Activated CD4-positive, alpha-beta T cell treated with anti-CD3 and anti-CD28 coated beads, Interleukin-2, Interleukin-6, amounts not matched to agents 100 ng/mL and 50 ng/mL, durations not matched to agents 16 hours and 8 hours (primary cell): Measurements from ENCODE around the gene SOS1.
"Not testable (repeated sequence)": the region's sequence is repeated elsewhere in the genome, so short reads cannot be mapped to it uniquely, and the experiment has no call there.

ENCODE experiments used
- DNase-seq: peaks from one replicate; pipeline ENCODE4 v3.0.0-alpha.2; 2020

Gene SOS1

DNA sequence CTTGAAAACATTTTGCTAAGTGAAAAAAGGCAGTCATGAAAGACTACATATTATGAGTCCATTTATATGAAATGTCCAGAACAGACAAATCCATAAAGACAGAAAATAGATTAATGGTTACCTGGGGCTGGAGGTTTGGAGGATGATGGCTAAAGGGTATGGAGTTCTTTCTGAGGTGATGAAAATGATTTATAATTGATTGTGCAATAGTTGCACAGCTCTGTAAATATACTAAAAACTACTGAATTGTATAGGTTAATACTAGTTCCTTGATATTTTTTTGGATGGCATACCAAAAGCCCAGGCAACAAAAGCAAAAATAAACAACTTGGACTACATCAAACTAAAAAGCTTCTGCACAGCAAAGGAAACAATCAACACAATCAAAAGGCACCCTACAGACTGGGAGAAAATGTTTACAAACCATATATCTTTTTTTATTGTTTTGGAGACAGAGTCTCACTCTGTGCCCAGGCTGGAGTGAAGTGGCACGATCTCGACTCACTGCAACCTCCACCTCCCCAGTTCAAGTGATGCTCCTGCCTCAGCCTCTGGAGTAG lies 21.5 kb downstream of the SOS1 start:
- no peak for DNase-seq

DNA sequence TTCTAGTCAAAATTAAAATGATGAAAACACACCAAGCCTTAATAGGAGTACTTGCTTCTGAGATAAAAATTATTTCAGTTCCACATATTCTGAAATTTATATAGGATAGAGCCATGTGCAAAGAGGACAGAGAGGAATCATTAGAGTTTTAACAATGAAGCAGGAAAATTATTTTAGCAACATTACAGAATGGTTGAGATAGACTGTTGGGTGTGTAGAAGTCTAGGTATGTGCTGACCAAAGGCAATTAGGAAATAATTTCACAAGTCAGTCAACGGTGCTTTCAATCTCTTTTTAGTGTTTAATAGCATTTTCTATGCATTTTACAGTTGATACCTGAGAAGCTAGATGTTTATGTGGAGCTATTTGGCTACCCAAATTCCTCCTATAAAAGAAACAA lies 25.2 kb downstream of the SOS1 start:
- no peak for DNase-seq

DNA sequence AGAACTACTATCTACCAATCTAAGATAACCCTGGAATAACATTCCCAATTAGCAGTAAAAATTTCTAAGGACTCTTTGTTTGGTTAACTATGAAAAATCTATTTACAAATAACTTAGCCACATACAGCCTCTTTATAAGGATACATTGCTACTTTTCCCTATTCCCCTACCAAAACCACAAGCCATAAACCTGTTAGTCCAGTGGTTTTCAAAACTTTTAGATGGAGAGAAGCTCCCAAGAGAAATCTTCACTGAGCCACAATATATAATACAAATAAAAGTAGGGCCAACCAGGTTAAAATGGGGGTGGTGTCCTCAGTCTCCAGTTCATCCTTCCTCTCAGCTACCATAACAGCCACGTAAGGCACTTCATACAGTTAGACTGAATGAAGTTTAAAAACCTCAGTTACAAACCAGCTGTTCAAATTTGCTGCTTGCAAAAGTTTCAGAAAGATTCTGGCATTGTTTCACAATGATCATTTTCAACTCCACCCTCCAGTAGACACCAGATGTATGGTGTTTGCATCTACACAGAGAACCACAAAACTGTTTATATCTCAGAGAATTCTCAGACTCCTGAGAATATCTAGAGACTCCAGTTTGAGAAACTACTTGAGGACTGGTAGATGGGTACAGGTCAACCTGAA lies 26.0 kb downstream of the SOS1 start:
- DNase-seq: no peak

DNA sequence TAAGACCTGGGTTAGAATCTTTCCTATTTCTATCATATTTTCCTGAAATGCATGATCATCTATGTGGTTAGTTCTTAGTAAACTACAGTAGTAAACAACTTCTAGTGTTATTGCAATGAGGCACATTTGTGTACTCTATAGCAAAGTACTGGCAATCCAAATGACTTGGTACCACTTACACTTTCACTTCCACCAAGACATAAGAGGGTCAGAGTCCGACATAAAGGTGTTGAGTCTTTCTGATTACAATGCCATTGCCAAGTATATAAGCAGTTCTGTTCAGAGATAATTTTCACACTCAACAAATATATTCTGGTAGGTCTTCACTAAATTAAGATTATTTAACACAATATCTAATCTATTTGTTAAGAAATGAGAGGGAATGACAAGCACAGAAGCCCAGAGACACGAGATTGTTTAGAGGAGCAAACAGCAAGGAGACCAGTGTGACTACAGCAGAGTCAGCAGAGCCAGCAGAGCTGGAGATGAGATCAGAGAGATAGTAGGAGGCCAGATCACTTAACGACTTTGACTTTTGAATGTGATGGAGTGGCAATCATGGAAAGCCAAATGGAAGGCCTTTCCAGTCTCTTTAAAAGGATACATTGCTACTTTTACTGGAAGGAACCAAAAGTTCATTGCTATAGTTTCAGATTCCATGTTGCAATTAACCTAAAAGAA lies 27.5 kb downstream of the SOS1 start:
- DNase-seq: no peak

DNA sequence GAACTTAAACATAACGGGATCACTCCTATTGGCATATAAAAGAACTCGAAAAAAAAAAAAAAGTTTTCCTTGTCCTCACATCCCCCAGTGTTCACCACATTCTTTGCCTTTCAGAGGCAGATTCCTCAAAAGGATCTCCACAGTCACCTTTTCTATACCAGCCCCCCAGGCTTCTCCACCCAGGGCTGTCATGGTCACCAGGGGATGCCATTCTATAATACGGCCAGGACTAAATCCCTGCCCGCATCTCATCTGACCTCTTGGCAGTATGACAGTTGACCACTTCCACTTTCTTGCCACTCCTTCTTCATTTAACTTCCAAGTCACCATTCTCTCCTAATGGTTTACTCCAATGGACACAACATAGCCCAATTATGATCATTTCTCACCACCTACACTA lies 29.3 kb downstream of the SOS1 start:
- no peak for DNase-seq

DNA sequence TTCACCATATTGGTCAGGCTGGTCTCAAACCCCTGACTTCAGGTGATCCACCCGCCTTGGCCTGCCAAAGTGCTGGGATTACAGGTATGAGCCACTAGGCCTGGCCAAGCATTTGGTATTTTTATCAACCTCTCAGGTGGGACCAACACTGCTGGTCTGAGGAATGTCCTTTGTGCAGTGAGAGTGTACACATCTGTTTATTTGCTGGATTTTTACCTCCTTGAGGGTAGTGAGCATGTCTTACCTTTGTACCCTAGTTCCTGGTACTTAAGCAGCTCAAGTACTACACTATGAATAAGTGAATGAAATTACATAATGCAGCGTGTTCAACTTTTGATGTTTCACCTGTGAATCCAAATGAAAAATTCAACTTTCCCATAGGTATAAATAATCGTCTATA lies 29.8 kb downstream of the SOS1 start:
- DNase-seq: no peak

- no peak for DNase-seq
Observed at GRCh38 chr2:39080152-39080551, 40.7 kb downstream of the SOS1 start.

GRCh38 chr2:39069890-39070465 lies 50.9 kb downstream of the SOS1 start:
- no peak for DNase-seq

DNA sequence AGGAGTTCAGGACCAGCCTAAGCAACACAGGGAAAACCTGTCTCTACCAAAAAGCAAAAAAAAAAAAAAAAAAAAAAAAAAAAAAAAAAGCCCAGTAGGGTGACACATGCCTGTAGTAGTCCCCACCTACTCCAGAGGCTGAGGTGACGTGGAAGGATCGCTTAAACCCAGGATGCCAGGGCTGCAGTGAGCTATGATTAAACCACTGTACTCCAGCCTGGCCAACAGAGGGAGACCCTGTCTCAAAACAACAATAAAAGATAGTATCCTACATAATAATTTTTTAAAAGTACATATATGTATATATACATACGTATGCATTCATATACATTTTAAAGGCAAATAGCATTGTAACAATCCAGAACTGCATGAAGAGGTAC lies 51.7 kb downstream of the SOS1 start:
- peak; percentile 17 for DNase-seq

GRCh38 chr2:39068299-39069135 lies 52.3 kb downstream of the SOS1 start:
- DNase-seq: no peak

GRCh38 chr2:39065616-39066015 lies 55.2 kb downstream of the SOS1 start:
- no peak for DNase-seq

- no peak for DNase-seq
Observed at GRCh38 chr2:39062320-39062719, 58.5 kb downstream of the SOS1 start.

GRCh38 chr2:39061280-39061679 lies 59.6 kb downstream of the SOS1 start:
- DNase-seq: no peak

DNA sequence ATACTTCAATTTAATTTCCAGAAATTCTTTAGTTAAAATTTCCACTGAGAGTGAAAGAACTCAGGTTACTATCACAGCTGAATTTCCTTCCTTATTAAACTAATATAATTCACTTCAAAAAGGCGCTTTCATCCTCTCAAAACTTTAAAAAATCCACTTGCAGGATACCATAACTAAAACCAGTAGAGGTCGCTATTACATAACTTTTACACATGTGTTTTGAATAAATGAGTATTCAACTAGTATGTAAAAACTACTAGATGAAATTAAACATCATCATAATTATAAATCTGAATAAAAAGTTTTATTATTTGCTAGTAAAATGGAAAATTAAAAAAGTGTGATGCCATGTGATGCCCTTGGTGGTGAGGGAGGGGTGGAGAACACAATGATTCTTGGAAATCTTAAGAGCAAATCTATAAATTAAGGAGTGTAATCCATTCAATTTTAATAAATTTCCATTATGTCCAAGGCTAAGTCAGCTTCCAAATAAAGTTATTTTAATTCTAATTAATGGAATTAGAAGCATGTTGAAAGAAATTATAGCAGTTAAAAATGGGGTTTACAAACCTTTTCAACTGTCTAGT lies 61.4 kb downstream of the SOS1 start:
- peak; percentile 66 for DNase-seq

DNA sequence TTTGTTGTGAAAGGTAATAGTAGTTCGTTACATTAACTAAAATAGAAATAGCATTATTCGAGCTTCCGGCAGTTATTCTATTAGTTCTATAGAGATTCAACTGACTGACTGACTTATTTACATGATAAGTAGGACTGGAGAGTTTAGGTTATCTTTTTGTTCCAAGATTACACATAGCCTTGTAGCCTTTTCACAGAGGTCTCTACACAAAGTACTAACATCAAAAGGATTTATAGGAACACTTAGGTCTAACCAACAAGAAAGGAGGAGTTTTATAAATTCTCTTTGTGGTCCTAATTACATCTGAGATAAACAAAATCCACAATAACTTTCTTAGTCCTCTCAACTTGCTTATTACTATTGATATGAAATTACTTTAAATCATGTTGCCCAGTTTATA lies 62.8 kb downstream of the SOS1 start:
- DNase-seq: no peak

GRCh38 chr2:39052665-39053064 lies 68.2 kb downstream of the SOS1 start:
- not testable (repeated sequence) for DNase-seq

GRCh38 chr2:39050109-39050508 lies 70.7 kb downstream of the SOS1 start:
- no peak for DNase-seq

DNA sequence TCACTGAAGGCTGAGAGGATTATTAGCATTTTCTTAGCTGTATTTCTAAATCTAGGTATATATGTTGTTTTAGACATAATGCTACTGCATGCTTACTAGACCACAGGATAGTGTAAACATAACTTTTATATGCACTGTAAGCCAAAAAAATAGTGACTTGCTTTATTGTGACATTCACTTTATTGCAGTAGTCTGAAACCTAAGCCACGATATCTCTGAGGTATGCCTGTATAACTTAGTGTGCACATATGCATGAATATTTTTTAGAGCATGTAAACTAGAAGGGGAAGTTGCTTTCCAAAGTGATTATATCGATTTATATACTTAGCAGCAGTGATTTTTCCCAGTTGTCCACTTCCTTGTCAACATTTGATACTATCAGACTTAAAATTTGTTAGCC lies 81.8 kb downstream of the SOS1 start:
- DNase-seq: no peak

GRCh38 chr2:39033980-39034379 lies 86.9 kb downstream of the SOS1 start:
- DNase-seq: no peak

DNA sequence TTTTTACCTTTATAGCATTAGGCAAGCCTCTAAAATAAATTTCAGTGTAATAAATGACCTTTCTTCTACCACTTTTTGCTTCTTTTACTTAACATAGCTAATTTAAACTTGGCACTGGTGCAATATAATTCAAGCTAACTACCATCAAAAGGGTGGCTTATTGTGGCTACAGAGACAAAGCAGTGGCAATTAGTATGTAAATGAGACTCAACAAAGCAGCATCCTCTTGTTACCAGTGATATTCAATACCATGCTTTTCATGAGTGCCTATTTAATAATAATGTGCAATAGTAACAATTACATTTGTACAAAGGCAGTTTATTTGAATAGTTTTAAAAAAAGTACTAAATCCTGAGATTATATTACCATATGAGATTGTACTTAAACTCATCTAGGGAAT lies 93.4 kb downstream of the SOS1 start:
- DNase-seq: no peak

DNA sequence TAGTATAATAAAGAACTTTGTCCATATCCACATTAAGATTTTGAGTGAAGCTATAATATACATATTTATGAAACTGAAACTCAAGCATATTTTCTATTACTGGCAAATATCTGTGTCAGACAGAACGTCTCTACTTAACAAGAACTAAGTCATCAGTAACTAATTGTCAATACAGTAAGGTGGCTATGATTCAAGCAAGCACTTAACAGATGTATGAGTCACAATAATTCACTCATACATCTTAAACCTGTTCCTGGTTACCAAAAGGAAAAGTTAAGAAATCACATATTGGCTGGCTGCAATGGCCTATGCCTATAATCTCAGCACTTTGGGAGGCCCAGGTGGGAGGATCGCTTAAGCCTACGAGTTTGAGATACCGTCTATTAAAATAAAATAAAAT lies 96.0 kb downstream of the SOS1 start:
- peak; percentile 2 for DNase-seq

DNA sequence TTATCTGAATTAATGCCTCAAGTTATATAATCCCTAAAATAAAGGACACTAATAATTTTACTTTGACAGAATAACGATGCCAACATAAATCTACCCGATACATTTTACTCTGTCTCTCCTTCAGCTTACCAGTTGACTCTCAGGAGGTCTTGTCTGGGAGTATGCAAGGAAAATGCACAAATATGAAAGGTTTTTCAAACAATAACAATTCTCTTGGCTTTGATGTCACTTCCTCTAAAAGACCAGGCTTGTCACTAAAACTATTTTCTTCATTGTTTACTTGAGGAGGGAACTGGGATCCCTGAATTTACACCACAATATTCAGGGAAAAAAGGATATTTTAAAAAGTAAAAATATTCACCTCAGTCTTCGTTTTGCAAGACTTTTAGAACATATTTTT lies 97.2 kb downstream of the SOS1 start:
- no peak for DNase-seq

- DNase-seq: no peak
Observed at GRCh38 chr2:39022642-39023235, 98.1 kb downstream of the SOS1 start.
